DMS79 treated with DMSO at 0.1 percent for 48 hours (cell line): Measurements from ENCODE around the gene MLPH.

Experiments used
- DNase-seq: peaks from one replicate; lab custom pipeline; 2025; lab: John Stamatoyannopoulos, UW

Gene MLPH

GRCh38 chr2:237546040-237546875 is 59.2 kb downstream of the MLPH start:
- DNase-seq: no peak

GRCh38 chr2:237546876-237547395 is 59.9 kb downstream of the MLPH start:
- DNase-seq: peak; percentile 9

- no peak for DNase-seq
Measured at GRCh38 chr2:237547841-237548416, 60.9 kb downstream of the MLPH start.

GRCh38 chr2:237549216-237549615 is 62.2 kb downstream of the MLPH start:
- no peak for DNase-seq

GRCh38 chr2:237549643-237550415 is 62.8 kb downstream of the MLPH start:
- no peak for DNase-seq

GRCh38 chr2:237551071-237551574 is 64.1 kb downstream of the MLPH start:
- DNase-seq: no peak

GRCh38 chr2:237552908-237553307 is 65.9 kb downstream of the MLPH start:
- no peak for DNase-seq

- DNase-seq: no peak
Measured at GRCh38 chr2:237553948-237554347, 66.9 kb downstream of the MLPH start.

GRCh38 chr2:237555560-237555959 is 68.5 kb downstream of the MLPH start:
- DNase-seq: no peak

- DNase-seq: no peak
Measured at GRCh38 chr2:237556773-237557632, 70.0 kb downstream of the MLPH start.

- DNase-seq: no peak
Measured at GRCh38 chr2:237557633-237558015, 70.6 kb downstream of the MLPH start.

- DNase-seq: peak; percentile 89
Measured at GRCh38 chr2:237558961-237559641, 72.0 kb downstream of the MLPH start.

GRCh38 chr2:237561221-237561620 is 74.2 kb downstream of the MLPH start:
- no peak for DNase-seq

GRCh38 chr2:237563816-237564215 is 76.8 kb downstream of the MLPH start:
- DNase-seq: no peak

GRCh38 chr2:237564526-237565131 is 77.6 kb downstream of the MLPH start:
- DNase-seq: no peak

GRCh38 chr2:237565974-237566373 is 78.9 kb downstream of the MLPH start:
- no peak for DNase-seq

GRCh38 chr2:237566401-237567235 is 79.6 kb downstream of the MLPH start, which contains the start of gene PRLH:
Gene PRLH, plus strand, starts transcription at chr2:237566574. Its CDS starts 0 bp downstream, at chr2:237566574.
- no peak for DNase-seq

GRCh38 chr2:237567276-237568029 is 80.4 kb downstream of the MLPH start:
- no peak for DNase-seq
